ENCODE results near the gene TMEFF2. TPM values are rescaled to one million over a fixed set of nuclear protein-coding genes. Genes with fewer than 3 reads are reported as not detected.
A peak's percentile ranks its signal among the peaks of the same experiment; 100 is the strongest.

Gene TMEFF2
- total and polyA plus RNA-seq, 2 experiments from 2014 or later = 1.7 to 2.2 TPM

DNA sequence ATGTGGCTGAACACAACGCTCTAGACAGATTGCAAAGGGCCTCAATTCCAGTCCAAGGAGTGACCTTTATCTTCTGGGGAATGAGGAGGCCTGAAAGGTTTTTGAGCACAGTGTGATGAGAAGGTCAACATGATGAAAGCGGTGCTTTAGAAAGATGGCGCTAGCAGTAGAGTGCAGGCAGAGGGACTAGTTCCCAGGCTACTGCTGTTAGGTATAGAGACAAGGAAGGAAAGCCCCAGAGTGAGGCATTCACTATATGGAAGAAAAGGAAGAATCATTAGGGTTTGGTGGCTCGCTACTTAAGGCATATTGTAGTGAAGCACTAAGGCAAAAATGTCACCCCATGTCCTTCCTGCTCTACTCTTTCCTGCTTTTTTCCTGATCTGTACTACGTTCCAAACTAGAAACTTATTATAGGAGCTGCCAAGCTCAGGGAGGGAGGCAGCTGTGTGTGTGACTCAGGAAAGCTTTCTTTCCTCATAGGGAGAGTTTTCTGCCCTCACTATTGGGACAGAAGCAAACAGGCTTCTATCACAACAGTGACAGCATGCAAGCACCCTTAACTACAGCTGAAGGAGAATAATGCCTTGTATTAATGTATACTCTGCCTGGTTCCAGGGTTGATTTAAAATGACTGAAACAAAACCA lies 187.0 kb downstream of the TMEFF2 start:
- Histone ChIP-seq H3K9me2 (ENCODE audit: insufficient read depth) (no peaks in the 10 kb centered on the region), H3K27ac (ENCODE audit: low read depth) (no peak overlapping the region), H3K4me1 (ENCODE audit: insufficient read depth) (no peaks in the 10 kb centered on the region), H3K79me2 (replicated peaks; ENCODE audit: insufficient read depth) (no peaks in the 10 kb centered on the region), H3K36me3 (ENCODE audit: insufficient read depth) (no peaks in the 10 kb centered on the region), H2AFZ (peak overlapping the region; percentile 40; the same call in 1 of the 2 replicates), H4K20me1 (replicated peaks; ENCODE audit: insufficient read depth) (no peaks in the 10 kb centered on the region), H3K4me2 (no peak overlapping the region), H3F3A (replicated peaks; ENCODE audit: low read depth) (no peaks in the 10 kb centered on the region), H3K4me3 (no peak overlapping the region), H3K27me3 (ENCODE audit: insufficient read depth) (no peaks in the 10 kb centered on the region)
- H3K36me3 Mint-ChIP-seq (ENCODE audit: low read depth) = no peaks in the 10 kb centered on the region
- TF ChIP-seq ZNF331 (CRISPR knock-in tag; IDR thresholded peaks at IDR 0.05; ENCODE audit: low read depth) (no peak), EZH2 (IDR thresholded peaks at IDR 0.05; ENCODE audit: low read depth, unreplicated experiment) (no peak), NANOG (IDR thresholded peaks at IDR 0.05; ENCODE audit: borderline replicate concordance) (no peak), CREB1 (CRISPR knock-in tag; IDR thresholded peaks at IDR 0.05; ENCODE audit: low read depth) (no peak), EZH2phosphoT487 (IDR thresholded peaks at IDR 0.05; ENCODE audit: unreplicated experiment) (no peak), POLR2AphosphoS5 (IDR thresholded peaks at IDR 0.05; ENCODE audit: low read depth) (no peak)
- TF ChIP-seq, protein P1, sequence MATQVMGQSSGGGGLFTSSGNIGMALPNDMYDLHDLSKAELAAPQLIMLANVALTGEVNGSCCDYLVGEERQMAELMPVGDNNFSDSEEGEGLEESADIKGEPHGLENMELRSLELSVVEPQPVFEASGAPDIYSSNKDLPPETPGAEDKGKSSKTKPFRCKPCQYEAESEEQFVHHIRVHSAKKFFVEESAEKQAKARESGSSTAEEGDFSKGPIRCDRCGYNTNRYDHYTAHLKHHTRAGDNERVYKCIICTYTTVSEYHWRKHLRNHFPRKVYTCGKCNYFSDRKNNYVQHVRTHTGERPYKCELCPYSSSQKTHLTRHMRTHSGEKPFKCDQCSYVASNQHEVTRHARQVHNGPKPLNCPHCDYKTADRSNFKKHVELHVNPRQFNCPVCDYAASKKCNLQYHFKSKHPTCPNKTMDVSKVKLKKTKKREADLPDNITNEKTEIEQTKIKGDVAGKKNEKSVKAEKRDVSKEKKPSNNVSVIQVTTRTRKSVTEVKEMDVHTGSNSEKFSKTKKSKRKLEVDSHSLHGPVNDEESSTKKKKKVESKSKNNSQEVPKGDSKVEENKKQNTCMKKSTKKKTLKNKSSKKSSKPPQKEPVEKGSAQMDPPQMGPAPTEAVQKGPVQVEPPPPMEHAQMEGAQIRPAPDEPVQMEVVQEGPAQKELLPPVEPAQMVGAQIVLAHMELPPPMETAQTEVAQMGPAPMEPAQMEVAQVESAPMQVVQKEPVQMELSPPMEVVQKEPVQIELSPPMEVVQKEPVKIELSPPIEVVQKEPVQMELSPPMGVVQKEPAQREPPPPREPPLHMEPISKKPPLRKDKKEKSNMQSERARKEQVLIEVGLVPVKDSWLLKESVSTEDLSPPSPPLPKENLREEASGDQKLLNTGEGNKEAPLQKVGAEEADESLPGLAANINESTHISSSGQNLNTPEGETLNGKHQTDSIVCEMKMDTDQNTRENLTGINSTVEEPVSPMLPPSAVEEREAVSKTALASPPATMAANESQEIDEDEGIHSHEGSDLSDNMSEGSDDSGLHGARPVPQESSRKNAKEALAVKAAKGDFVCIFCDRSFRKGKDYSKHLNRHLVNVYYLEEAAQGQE (IDR thresholded peaks at IDR 0.05; ENCODE audit: unreplicated experiment) = no peak
- TF ChIP-seq, protein P2, sequence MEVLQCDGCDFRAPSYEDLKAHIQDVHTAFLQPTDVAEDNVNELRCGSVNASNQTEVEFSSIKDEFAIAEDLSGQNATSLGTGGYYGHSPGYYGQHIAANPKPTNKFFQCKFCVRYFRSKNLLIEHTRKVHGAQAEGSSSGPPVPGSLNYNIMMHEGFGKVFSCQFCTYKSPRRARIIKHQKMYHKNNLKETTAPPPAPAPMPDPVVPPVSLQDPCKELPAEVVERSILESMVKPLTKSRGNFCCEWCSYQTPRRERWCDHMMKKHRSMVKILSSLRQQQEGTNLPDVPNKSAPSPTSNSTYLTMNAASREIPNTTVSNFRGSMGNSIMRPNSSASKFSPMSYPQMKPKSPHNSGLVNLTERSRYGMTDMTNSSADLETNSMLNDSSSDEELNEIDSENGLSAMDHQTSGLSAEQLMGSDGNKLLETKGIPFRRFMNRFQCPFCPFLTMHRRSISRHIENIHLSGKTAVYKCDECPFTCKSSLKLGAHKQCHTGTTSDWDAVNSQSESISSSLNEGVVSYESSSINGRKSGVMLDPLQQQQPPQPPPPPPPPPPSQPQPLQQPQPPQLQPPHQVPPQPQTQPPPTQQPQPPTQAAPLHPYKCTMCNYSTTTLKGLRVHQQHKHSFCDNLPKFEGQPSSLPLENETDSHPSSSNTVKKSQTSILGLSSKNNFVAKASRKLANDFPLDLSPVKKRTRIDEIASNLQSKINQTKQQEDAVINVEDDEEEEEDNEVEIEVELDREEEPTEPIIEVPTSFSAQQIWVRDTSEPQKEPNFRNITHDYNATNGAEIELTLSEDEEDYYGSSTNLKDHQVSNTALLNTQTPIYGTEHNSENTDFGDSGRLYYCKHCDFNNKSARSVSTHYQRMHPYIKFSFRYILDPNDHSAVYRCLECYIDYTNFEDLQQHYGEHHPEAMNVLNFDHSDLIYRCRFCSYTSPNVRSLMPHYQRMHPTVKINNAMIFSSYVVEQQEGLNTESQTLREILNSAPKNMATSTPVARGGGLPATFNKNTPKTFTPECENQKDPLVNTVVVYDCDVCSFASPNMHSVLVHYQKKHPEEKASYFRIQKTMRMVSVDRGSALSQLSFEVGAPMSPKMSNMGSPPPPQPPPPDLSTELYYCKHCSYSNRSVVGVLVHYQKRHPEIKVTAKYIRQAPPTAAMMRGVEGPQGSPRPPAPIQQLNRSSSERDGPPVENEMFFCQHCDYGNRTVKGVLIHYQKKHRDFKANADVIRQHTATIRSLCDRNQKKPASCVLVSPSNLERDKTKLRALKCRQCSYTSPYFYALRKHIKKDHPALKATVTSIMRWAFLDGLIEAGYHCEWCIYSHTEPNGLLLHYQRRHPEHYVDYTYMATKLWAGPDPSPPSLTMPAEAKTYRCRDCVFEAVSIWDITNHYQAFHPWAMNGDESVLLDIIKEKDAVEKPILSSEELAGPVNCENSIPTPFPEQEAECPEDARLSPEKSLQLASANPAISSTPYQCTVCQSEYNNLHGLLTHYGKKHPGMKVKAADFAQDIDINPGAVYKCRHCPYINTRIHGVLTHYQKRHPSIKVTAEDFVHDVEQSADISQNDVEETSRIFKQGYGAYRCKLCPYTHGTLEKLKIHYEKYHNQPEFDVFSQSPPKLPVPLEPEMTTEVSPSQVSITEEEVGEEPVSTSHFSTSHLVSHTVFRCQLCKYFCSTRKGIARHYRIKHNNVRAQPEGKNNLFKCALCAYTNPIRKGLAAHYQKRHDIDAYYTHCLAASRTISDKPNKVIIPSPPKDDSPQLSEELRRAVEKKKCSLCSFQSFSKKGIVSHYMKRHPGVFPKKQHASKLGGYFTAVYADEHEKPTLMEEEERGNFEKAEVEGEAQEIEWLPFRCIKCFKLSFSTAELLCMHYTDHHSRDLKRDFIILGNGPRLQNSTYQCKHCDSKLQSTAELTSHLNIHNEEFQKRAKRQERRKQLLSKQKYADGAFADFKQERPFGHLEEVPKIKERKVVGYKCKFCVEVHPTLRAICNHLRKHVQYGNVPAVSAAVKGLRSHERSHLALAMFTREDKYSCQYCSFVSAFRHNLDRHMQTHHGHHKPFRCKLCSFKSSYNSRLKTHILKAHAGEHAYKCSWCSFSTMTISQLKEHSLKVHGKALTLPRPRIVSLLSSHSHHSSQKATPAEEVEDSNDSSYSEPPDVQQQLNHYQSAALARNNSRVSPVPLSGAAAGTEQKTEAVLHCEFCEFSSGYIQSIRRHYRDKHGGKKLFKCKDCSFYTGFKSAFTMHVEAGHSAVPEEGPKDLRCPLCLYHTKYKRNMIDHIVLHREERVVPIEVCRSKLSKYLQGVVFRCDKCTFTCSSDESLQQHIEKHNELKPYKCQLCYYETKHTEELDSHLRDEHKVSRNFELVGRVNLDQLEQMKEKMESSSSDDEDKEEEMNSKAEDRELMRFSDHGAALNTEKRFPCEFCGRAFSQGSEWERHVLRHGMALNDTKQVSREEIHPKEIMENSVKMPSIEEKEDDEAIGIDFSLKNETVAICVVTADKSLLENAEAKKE (CRISPR knock-in tag; IDR thresholded peaks at IDR 0.05) = no peak
- ATAC-seq = peak; percentile 45; the same call in 2 of the 3 replicates
- H3K4me3 Mint-ChIP-seq = no peak overlapping the region
- no peak for DNase-seq (ENCODE audit: low spot score)
- no peak overlapping the region; the same call in 1 of the 2 replicates for H3K27ac Mint-ChIP-seq
- H3K27me3 Mint-ChIP-seq (ENCODE audit: insufficient read depth, low read depth, poor library complexity) = peaks cover 1% of the 10 kb centered on the region
- H3K4me1 Mint-ChIP-seq = peaks cover 36% of the 10 kb centered on the region
- no peaks in the 10 kb centered on the region for H3K9me3 Mint-ChIP-seq
